Right lobe of liver (tissue), 6 donors: Measurements from ENCODE around the gene RASGRF2. TPM values are rescaled to one million over a fixed set of nuclear protein-coding genes. Genes with fewer than 3 reads are reported as not detected.
"Not testable (repeated sequence)": the region's sequence is repeated elsewhere in the genome, so short reads cannot be mapped to it uniquely, and the experiment has no call there.

Experiments used
- ATAC-seq, 4 donors: fragments of 200-7000 bp; cut with Tn5 transposase; one replicate each; pipeline ENCODE4 v1.9.1; 2020; ENCODE audit warnings: mild to moderate bottlenecking in 4 of 4, moderate library complexity in 4 of 4
- DNase-seq, 3 donors: peaks; one replicate each; pipeline ENCODE4 v3.0.0-alpha.2; 2020
- H3K27ac ChIP-seq, 3 donors: fragments of 200-600 bp; one replicate each; pipeline ENCODE4 v1.8.0; 2022
- H3K27me3 ChIP-seq, 2 donors: fragments of 200-600 bp; one replicate each; pipeline ENCODE4 v1.8.0; 2022
- H3K36me3 ChIP-seq, 4 donors: fragments of 200-600 bp; sonication (generic) in 1 of 4; one replicate each; pipeline versions ENCODE4 v1.5.1 to v1.8.0; 2017 to 2022; ENCODE audit warnings: control low read depth in 1 of 4
- H3K4me1 ChIP-seq, 4 donors: fragments of 200-600 bp; sonication (generic) in 1 of 4; one replicate each; pipeline versions ENCODE4 v1.5.1 to v1.8.0; 2017 to 2022; ENCODE audit warnings: control low read depth in 1 of 4
- H3K4me3 ChIP-seq, 3 donors: fragments of 200-600 bp; one replicate each; pipeline ENCODE4 v1.8.0; 2022
- H3K9me3 ChIP-seq, 4 donors: fragments of 200-600 bp; sonication (generic) in 1 of 4; one replicate each; pipeline versions ENCODE4 v1.5.1 to v1.8.0; 2017 to 2022; ENCODE audit warnings: control low read depth in 1 of 4
- POLR2A ChIP-seq: fragments of 450-650 bp; IDR thresholded peaks from one replicate; pipeline ENCODE4 v1.6.1; 2017; ENCODE audit warnings: antibody characterized with exemption, mild to moderate bottlenecking
- WGBS: methylation state at CpG from one replicate; pipeline ENCODE4 v1.1.6; 2018; ENCODE audit warnings: low coverage, low lambda C conversion rate; ENCODE audit not compliant: insufficient coverage; ENCODE audit errors: missing lambda C conversion rate; 5-methylcytosine and 5-hydroxymethylcytosine counted together
- intact Hi-C, 2 donors: fragments of 100-400 bp; cut with DNase I; formaldehyde crosslinking; loops; one replicate each; pipeline versions ENCODE4 v1.11.2 to v1.14.1; 2022
- total RNA-seq, 6 experiments: library from RNA; depleted of rRNA in 2 of 6; stranded (reverse); fragments of >200 nt in 2 of 6; fragmentation: NEBNext Ultra II Directional in 3 of 6; extraction: Animal tissue kit (Norgen Biotek cat#: 25700) in 3 of 6; gene quantifications; one replicate each; pipeline versions ENCODE4 v1.1.0 to v1.2.4, GENCODE V29; 2016 to 2023
- TF ChIP-seq, protein P1 (sequence below), 4 donors: fragments of 200-600 bp in 3 of 4; fragments of 450-650 bp in 1 of 4; IDR thresholded peaks; one replicate each; pipeline versions ENCODE4 v1.5.1 to v1.8.0; 2016 to 2022; ENCODE audit warnings: antibody characterized with exemption in 4 of 4, mild to moderate bottlenecking in 2 of 4
- donor health status: DM: no; HTN: yes; CAD: no.
- donor health status: DM: no; HTN: no; CAD: no.
- donor health status: DM: no; HTN: no; CAD: no.
- donor health status: DM: no; HTN: yes; CAD: no.
- donor health status: DM: no; HTN: yes; CAD: no.

The RASGRF2 gene
- total RNA-seq, 6 experiments from 2014 or later: 0.20 to 0.61 (median 0.36) TPM

DNA sequence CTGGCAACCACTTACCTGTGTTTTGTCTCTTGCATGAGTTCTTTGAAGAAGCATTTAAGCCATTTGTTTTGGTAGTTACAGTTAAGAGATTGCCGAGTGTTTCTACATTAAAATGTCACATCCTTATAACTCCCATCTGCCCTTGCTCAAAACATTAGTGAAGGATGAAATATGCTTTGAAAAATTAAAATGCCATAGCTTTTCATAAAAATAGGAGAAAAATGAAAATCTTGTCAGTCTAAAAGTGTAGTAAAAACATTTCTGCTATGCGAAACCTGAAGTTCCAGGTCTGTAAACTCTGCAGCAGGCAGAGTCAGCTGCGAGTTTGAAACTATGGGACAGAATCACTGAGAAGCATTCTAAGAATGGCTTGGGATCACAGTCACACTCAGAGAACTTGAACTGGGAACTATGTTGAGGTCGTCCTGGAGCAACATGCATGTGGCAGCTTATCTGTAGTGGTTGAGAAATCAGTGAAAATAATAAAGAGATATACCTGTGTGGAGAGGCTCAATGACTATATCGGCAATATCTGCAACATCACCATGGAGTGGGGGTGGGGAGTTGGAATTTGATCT is 67.4 kb downstream of the RASGRF2 start:
- no peak overlapping the region for H3K4me3 ChIP-seq
- no peak overlapping the region for H3K27ac ChIP-seq
- 75% methylated on average over 5 of the region's 5 CpGs for WGBS
- H3K9me3 ChIP-seq: no peaks in the 10 kb centered on the region
- intact Hi-C loops: no loop called here
- DNase-seq: no peak
- H3K4me1 ChIP-seq: no peaks in the 10 kb centered on the region
- no peaks in the 10 kb centered on the region for H3K36me3 ChIP-seq
- no peaks in the 10 kb centered on the region for H3K27me3 ChIP-seq
- no peak for TF ChIP-seq POLR2A
- TF ChIP-seq, protein P1, sequence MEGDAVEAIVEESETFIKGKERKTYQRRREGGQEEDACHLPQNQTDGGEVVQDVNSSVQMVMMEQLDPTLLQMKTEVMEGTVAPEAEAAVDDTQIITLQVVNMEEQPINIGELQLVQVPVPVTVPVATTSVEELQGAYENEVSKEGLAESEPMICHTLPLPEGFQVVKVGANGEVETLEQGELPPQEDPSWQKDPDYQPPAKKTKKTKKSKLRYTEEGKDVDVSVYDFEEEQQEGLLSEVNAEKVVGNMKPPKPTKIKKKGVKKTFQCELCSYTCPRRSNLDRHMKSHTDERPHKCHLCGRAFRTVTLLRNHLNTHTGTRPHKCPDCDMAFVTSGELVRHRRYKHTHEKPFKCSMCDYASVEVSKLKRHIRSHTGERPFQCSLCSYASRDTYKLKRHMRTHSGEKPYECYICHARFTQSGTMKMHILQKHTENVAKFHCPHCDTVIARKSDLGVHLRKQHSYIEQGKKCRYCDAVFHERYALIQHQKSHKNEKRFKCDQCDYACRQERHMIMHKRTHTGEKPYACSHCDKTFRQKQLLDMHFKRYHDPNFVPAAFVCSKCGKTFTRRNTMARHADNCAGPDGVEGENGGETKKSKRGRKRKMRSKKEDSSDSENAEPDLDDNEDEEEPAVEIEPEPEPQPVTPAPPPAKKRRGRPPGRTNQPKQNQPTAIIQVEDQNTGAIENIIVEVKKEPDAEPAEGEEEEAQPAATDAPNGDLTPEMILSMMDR (IDR thresholded peaks at IDR 0.05): no peak
- no peak for ATAC-seq

DNA sequence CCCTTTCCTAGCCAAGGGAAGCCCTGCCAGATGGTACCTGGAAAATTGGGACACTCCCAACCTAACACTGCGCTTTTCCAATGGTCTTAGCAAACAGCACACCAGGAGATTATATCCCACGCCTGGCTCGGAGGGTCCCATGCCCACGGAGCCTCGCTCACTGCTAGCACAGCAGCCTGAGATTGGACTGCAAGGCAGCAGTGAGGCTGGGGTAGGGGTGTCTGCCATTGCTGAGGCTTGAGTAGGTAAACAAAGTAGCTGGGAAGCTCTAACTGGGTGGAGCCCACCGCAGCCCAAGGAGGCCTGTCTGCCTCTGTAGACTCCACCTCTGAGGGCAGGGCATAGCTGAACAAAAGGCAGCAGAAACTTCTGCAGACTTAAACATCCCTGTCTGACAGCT is 68.7 kb downstream of the RASGRF2 start:
- H3K27ac ChIP-seq, H3K4me1 ChIP-seq, ATAC-seq, DNase-seq, intact Hi-C loops, H3K9me3 ChIP-seq, H3K4me3 ChIP-seq, H3K27me3 ChIP-seq, H3K36me3 ChIP-seq: not testable (repeated sequence)
- WGBS: no CpG with 5 or more reads among the region's 6 CpGs

DNA sequence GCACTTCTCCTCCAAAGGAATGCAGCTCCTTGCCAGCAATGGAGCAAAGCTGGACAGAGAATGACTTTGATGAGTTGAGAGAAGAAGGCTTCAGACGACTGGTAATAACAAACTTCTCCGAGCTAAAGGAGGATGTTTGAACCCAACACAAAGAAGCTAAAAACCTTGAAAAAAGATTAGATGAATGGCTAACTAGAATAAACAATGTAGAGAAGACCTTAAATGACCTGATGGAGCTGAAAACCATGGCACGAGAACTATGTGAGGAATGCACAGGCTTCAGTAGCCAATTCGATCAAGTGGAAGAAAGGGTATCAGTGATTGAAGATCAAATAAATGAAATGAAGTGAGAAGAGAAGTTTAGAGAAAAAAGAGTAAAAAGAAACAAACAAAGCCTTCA is 69.6 kb downstream of the RASGRF2 start:
- 61% methylated on average over 4 of the region's 4 CpGs for WGBS
- H3K9me3 ChIP-seq, intact Hi-C loops, H3K36me3 ChIP-seq, H3K4me1 ChIP-seq, H3K4me3 ChIP-seq, H3K27me3 ChIP-seq, ATAC-seq, DNase-seq, H3K27ac ChIP-seq: not testable (repeated sequence)

DNA sequence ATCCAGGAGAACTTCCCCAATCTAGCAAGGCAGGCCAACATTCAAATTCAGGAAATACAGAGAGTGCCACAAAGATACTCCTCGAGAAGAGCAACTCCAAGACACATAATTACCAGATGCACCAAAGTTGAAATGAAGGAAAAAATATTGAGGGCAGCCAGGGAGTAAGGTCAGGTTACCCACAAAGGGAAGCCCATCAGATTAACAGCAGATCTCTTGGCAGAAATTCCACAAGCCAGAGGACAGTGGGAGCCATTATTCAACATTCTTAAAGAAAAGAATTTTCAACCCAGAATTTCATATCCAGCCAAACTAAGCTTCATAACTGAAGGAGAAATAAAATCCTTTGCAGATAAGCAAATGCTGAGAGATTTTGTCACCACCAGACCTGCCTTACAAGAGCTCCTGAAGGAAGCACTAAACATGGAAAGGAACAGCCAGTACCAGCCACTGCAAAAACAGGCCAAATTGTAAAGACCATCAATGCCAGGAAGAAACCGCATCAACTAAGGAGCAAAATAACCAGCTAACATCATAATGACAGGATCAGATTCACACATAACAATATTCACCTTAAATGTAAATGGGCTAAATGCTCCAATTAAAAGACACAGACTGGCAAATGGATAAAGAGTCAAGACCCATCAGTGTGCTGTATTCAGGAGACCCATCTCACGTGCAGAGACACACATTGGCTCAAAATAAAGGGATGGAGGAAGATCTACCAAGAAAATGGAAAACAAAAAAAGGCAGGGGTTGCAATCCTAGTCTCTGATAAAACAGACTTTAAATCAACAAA is 70.3 kb downstream of the RASGRF2 start:
- 87% methylated on average over 3 of the region's 3 CpGs for WGBS
- H3K27ac ChIP-seq, intact Hi-C loops, H3K36me3 ChIP-seq, DNase-seq, ATAC-seq, H3K9me3 ChIP-seq, H3K4me1 ChIP-seq, H3K27me3 ChIP-seq, H3K4me3 ChIP-seq: not testable (repeated sequence)

DNA sequence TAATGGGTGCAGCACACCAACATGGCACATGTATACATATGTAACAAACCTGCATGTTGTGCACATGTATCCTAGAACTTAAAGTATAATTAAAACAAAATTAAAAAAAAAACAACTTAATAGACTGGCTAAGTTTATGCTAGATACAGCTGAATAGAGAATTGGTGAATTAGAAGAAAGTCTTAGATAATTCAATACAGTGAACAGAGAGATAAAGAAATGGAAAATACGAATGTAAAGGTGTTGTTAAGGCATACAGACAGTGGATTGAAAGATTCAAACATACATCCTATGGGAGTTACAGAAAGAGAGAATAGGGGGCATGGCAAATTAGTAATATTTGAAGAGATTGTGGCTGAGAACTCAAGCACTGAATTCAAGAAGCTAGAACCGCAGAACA is 75.4 kb downstream of the RASGRF2 start:
- 77% methylated on average over 2 of the region's 2 CpGs for WGBS
- intact Hi-C loops: no loop called here
- no peaks in the 10 kb centered on the region for H3K9me3 ChIP-seq

DNA sequence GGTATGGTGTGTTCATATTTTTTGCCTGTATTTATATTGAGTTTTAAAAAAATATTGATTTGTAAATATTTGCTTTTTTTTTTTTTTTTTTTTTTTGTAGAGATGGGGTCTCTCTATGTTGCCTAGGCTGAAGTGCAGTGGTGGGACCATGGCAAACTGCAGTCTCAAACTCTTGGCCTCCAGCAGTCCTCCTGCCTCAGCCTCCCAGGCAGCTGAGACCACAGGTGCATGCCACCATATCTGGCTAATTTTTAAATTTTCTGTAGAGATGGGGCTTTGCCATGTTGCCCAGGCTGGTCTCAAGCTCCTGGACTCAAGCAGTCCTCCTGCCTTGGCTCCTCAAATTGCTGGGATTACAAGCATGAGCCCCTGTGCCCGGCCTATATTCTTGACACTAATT is 78.3 kb downstream of the RASGRF2 start:
- no peak for TF ChIP-seq POLR2A
- TF ChIP-seq, protein P1 (IDR thresholded peaks at IDR 0.05): no peak
- 100% methylated on average over 1 of the region's 1 CpG for WGBS
- Histone ChIP-seq H3K4me1 (no peaks in the 10 kb centered on the region), H3K4me3 (no peak overlapping the region), H3K36me3 (no peaks in the 10 kb centered on the region), H3K27ac (no peak overlapping the region), H3K9me3 (no peaks in the 10 kb centered on the region), H3K27me3 (no peaks in the 10 kb centered on the region)
- DNase-seq (no peak), ATAC-seq (no peak)
- intact Hi-C loops: no loop called here

More for the DNA sequence above, 75.4 kb downstream of the RASGRF2 start:
- Histone ChIP-seq H3K4me3 (no peak overlapping the region), H3K4me1 (no peaks in the 10 kb centered on the region), H3K36me3 (no peaks in the 10 kb centered on the region), H3K27me3 (no peaks in the 10 kb centered on the region), H3K27ac (no peak overlapping the region)
- no peak for ATAC-seq
- no peak for DNase-seq
- TF ChIP-seq, protein P1 (IDR thresholded peaks at IDR 0.05): no peak
- no peak for TF ChIP-seq POLR2A
